HepG2 (cell line): ENCODE data around the gene HRC. TPM values are rescaled to one million over a fixed set of nuclear protein-coding genes. Genes with fewer than 3 reads are reported as not detected.

Experiments
- FOSL1 ChIP-seq: sonication (generic); formaldehyde crosslinking; IDR thresholded peaks from 2 replicates; pipeline ENCODE4 v1.9.0; 2021; ENCODE audit warnings: missing genetic modification reagents, borderline replicate concordance
- KDM5A ChIP-seq: fragments of 200-600 bp; sonication (generic); IDR thresholded peaks from 2 replicates; pipeline ENCODE4 v1.7.0; 2018; ENCODE audit warnings: antibody characterized with exemption, mild to moderate bottlenecking, low read length, borderline replicate concordance
- KDM5B ChIP-seq: sonication (generic); formaldehyde crosslinking; IDR thresholded peaks from 2 replicates; pipeline ENCODE4 v1.4.0; 2020; ENCODE audit warnings: missing genetic modification reagents, mild to moderate bottlenecking, borderline replicate concordance
- NR2F1 ChIP-seq, 2 experiments: fragments of 450-650 bp in 1 of 2; formaldehyde crosslinking in 1 of 2; IDR thresholded peaks; 2 replicates each; pipeline versions ENCODE4 v1.5.0 to v1.6.1; 2016 to 2020; ENCODE audit warnings: mild to moderate bottlenecking in 1 of 2, missing compliant biosample characterization in 1 of 2, missing genetic modification reagents in 1 of 2, moderate library complexity in 1 of 2
- RELA ChIP-seq: sonication (generic); formaldehyde crosslinking; IDR thresholded peaks from 2 replicates; pipeline ENCODE4 v1.4.0; 2020; ENCODE audit warnings: missing genetic modification reagents
- SMAD9 ChIP-seq: sonication (generic); formaldehyde crosslinking; IDR thresholded peaks from 2 replicates; pipeline ENCODE4 v1.5.1; 2020; ENCODE audit warnings: mild to moderate bottlenecking, missing genetic modification reagents
- U2AF2 ChIP-seq: fragments of 200-400 bp; formaldehyde crosslinking; IDR thresholded peaks from 2 replicates; pipeline ENCODE4 v1.6.1; 2017; ENCODE audit warnings: low read depth, mild to moderate bottlenecking, low read length
- ZFP41 ChIP-seq: sonication (generic); formaldehyde crosslinking; IDR thresholded peaks from 2 replicates; pipeline ENCODE4 v1.4.0; 2020; ENCODE audit warnings: mild to moderate bottlenecking, missing genetic modification reagents, borderline replicate concordance
- ZNF17 ChIP-seq: sonication (generic); formaldehyde crosslinking; IDR thresholded peaks from 2 replicates; pipeline ENCODE4 v1.5.0; 2020; ENCODE audit warnings: mild to moderate bottlenecking, missing genetic modification reagents
- ZNF557 ChIP-seq: sonication (generic); formaldehyde crosslinking; IDR thresholded peaks from 2 replicates; pipeline ENCODE4 v1.4.0; 2020; ENCODE audit warnings: missing genetic modification reagents
- ZNF792 ChIP-seq: IDR thresholded peaks from 2 replicates; pipeline ENCODE4 v1.6.1; 2016
- ZNF839 ChIP-seq: sonication (generic); formaldehyde crosslinking; IDR thresholded peaks from 2 replicates; pipeline ENCODE4 v1.4.0; 2020; ENCODE audit warnings: missing genetic modification reagents, mild to moderate bottlenecking, borderline replicate concordance
- ZNF841 ChIP-seq: sonication (generic); formaldehyde crosslinking; IDR thresholded peaks from 2 replicates; pipeline ENCODE4 v1.8.1; 2023; ENCODE audit warnings: missing genetic modification reagents, borderline replicate concordance
- ZNF879 ChIP-seq: sonication (generic); formaldehyde crosslinking; IDR thresholded peaks from 2 replicates; pipeline ENCODE4 v1.8.1; 2023; ENCODE audit warnings: missing genetic modification reagents
- polyA plus RNA-seq, 8 experiments: library from polyadenylated mRNA; depleted of rRNA in 3 of 8; stranded (reverse) in 7 of 8; unstranded in 1 of 8; fragments of >200 nt; fragmentation: Illumina TruSeq in 4 of 8; extraction: Trizol in 4 of 8; gene quantifications; 2 replicates each; pipeline versions ENCODE4 v1.2.1 to v1.2.3, GENCODE V29; 2011 to 2016; ENCODE audit warnings: low read depth in 4 of 8, missing spikeins in 1 of 8, mixed read lengths in 1 of 8; ENCODE audit not compliant: insufficient read depth in 1 of 8
- total RNA-seq, 5 experiments: library from RNA; depleted of rRNA; stranded (reverse); fragments of >200 nt; fragmentation: Illumina TruSeq; extraction: Trizol; gene quantifications; 2 replicates each; pipeline ENCODE4 v1.2.3, GENCODE V29; 2016; ENCODE audit warnings: low read depth in 1 of 5
- TF ChIP-seq, protein P1 (sequence below), 2 experiments: IDR thresholded peaks; 2 replicates each; pipeline ENCODE4 v1.6.1; 2011 to 2012; ENCODE audit warnings: low read length in 2 of 2, borderline replicate concordance in 1 of 2, low read depth in 1 of 2, mild to moderate bottlenecking in 1 of 2, moderate library complexity in 1 of 2
- TF ChIP-seq, protein P2 (sequence below): sonication (generic); formaldehyde crosslinking; IDR thresholded peaks from 2 replicates; pipeline ENCODE4 v1.4.0; 2020; ENCODE audit warnings: missing genetic modification reagents
- TF ChIP-seq, protein P3 (sequence below): sonication (generic); formaldehyde crosslinking; IDR thresholded peaks from 2 replicates; pipeline ENCODE4 v1.8.0; 2022; ENCODE audit warnings: missing genetic modification reagents, mild to moderate bottlenecking, moderate library complexity, borderline replicate concordance
- TF ChIP-seq, protein P4 (sequence below): sonication (generic); formaldehyde crosslinking; conservative IDR thresholded peaks from 2 replicates; pipeline ENCODE4 v1.8.0; 2022; ENCODE audit warnings: mild to moderate bottlenecking, moderate library complexity, missing genetic modification reagents
- TF ChIP-seq, protein P5 (sequence below): sonication (generic); formaldehyde crosslinking; IDR thresholded peaks from 2 replicates; pipeline ENCODE4 v1.4.0; 2020; ENCODE audit warnings: missing genetic modification reagents

The HRC gene
- total and polyA plus RNA-seq, 2 of the 13 experiments (the other 11 are each of a cell fraction or from before 2014, with no cell fraction given), result 3.6 to 15.4 TPM

DNA sequence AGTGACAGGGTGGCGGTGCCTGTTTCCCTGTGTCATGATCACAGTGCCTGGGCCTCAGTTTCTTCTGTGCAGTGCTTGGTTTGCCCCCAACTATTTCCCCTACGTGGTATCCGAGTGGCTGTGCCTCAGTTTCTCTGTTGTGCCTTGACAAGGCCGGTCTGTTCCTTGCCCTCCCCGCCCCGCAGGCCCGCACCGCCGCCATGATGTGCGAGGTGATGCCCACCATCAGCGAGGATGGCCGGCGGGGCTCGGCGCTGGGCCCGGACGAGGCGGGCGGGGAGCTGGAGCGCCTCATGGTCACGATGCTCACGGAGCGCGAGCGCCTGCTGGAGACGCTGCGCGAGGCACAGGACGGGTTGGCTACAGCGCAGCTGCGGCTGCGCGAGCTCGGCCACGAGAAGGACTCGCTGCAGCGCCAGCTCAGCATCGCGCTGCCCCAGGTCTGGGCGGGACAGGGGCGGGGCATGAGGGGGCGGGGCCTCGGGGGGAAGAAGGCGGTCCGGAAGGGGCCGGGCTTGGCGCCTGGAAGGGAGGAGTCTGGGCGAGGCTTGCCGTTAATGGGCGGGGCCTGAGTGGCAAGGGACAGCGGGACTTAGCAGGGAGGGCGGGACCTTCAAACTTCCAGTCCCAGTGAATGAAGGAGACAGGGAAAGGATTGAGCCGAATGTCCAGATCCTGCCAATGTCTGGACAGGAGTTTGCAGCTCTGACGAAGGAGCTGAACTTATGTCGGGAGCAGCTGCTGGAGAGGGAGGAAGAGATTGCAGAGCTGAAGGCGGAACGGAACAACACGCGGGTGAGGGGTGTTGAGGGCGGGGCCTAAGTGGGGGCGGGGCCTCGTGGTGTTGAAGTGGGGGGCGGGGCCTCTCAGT is 27.3 kb downstream of the HRC start (continued):
- TF ChIP-seq, protein P1, sequence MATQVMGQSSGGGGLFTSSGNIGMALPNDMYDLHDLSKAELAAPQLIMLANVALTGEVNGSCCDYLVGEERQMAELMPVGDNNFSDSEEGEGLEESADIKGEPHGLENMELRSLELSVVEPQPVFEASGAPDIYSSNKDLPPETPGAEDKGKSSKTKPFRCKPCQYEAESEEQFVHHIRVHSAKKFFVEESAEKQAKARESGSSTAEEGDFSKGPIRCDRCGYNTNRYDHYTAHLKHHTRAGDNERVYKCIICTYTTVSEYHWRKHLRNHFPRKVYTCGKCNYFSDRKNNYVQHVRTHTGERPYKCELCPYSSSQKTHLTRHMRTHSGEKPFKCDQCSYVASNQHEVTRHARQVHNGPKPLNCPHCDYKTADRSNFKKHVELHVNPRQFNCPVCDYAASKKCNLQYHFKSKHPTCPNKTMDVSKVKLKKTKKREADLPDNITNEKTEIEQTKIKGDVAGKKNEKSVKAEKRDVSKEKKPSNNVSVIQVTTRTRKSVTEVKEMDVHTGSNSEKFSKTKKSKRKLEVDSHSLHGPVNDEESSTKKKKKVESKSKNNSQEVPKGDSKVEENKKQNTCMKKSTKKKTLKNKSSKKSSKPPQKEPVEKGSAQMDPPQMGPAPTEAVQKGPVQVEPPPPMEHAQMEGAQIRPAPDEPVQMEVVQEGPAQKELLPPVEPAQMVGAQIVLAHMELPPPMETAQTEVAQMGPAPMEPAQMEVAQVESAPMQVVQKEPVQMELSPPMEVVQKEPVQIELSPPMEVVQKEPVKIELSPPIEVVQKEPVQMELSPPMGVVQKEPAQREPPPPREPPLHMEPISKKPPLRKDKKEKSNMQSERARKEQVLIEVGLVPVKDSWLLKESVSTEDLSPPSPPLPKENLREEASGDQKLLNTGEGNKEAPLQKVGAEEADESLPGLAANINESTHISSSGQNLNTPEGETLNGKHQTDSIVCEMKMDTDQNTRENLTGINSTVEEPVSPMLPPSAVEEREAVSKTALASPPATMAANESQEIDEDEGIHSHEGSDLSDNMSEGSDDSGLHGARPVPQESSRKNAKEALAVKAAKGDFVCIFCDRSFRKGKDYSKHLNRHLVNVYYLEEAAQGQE (IDR thresholded peaks at IDR 0.05; ENCODE audit: borderline replicate concordance in 1 of 2, low read depth in 1 of 2, low read length in 2 of 2), result no peak
- TF ChIP-seq KDM5A (no peak), ZNF557 (peak; percentile 98), ZNF839 (CRISPR knock-in tag) (peak; percentile 89; the same call in 1 of the 2 replicates), ZNF792 (CRISPR knock-in tag) (peak; percentile 99), ZFP41 (CRISPR knock-in tag) (peak; percentile 99), ZNF841 (CRISPR knock-in tag) (peak; percentile 97), ZNF17 (CRISPR knock-in tag) (peak; percentile 95), RELA (0 out of 2 replicates have a peak, but pooled peaks have one; percentile 63), ZNF879 (peak; percentile 99), NR2F1 (CRISPR knock-in tag; IDR thresholded peaks at IDR 0.05) (no peak), FOSL1 (peak; percentile 68), SMAD9 (CRISPR knock-in tag) (peak; percentile 99), U2AF2 (no peak), KDM5B (CRISPR knock-in tag) (peak; percentile 100)
- TF ChIP-seq, protein P2, sequence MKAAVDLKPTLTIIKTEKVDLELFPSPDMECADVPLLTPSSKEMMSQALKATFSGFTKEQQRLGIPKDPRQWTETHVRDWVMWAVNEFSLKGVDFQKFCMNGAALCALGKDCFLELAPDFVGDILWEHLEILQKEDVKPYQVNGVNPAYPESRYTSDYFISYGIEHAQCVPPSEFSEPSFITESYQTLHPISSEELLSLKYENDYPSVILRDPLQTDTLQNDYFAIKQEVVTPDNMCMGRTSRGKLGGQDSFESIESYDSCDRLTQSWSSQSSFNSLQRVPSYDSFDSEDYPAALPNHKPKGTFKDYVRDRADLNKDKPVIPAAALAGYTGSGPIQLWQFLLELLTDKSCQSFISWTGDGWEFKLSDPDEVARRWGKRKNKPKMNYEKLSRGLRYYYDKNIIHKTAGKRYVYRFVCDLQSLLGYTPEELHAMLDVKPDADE, result peak; percentile 99
- TF ChIP-seq, protein P3, sequence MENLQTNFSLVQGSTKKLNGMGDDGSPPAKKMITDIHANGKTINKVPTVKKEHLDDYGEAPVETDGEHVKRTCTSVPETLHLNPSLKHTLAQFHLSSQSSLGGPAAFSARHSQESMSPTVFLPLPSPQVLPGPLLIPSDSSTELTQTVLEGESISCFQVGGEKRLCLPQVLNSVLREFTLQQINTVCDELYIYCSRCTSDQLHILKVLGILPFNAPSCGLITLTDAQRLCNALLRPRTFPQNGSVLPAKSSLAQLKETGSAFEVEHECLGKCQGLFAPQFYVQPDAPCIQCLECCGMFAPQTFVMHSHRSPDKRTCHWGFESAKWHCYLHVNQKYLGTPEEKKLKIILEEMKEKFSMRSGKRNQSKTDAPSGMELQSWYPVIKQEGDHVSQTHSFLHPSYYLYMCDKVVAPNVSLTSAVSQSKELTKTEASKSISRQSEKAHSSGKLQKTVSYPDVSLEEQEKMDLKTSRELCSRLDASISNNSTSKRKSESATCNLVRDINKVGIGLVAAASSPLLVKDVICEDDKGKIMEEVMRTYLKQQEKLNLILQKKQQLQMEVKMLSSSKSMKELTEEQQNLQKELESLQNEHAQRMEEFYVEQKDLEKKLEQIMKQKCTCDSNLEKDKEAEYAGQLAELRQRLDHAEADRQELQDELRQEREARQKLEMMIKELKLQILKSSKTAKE (CRISPR knock-in tag), result peak; percentile 73
- TF ChIP-seq, protein P4, sequence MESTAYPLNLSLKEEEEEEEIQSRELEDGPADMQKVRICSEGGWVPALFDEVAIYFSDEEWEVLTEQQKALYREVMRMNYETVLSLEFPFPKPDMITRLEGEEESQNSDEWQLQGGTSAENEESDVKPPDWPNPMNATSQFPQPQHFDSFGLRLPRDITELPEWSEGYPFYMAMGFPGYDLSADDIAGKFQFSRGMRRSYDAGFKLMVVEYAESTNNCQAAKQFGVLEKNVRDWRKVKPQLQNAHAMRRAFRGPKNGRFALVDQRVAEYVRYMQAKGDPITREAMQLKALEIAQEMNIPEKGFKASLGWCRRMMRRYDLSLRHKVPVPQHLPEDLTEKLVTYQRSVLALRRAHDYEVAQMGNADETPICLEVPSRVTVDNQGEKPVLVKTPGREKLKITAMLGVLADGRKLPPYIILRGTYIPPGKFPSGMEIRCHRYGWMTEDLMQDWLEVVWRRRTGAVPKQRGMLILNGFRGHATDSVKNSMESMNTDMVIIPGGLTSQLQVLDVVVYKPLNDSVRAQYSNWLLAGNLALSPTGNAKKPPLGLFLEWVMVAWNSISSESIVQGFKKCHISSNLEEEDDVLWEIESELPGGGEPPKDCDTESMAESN (CRISPR knock-in tag), result peak; percentile 99
- TF ChIP-seq, protein P5, sequence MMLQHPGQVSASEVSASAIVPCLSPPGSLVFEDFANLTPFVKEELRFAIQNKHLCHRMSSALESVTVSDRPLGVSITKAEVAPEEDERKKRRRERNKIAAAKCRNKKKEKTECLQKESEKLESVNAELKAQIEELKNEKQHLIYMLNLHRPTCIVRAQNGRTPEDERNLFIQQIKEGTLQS (CRISPR knock-in tag), result peak; percentile 85
